ENCODE measurements around the gene ATP6V0A1. TPM values are rescaled to one million over a fixed set of nuclear protein-coding genes. Genes with fewer than 3 reads are reported as not detected.
A peak's percentile ranks its signal among the peaks of the same experiment; 100 is the strongest.
"Not testable (repeated sequence)": the region's sequence is repeated elsewhere in the genome, so short reads cannot be mapped to it uniquely, and the experiment has no call there.

The ATP6V0A1 gene
- total RNA-seq: 16.9 and 18.8 TPM in 2 replicates

DNA sequence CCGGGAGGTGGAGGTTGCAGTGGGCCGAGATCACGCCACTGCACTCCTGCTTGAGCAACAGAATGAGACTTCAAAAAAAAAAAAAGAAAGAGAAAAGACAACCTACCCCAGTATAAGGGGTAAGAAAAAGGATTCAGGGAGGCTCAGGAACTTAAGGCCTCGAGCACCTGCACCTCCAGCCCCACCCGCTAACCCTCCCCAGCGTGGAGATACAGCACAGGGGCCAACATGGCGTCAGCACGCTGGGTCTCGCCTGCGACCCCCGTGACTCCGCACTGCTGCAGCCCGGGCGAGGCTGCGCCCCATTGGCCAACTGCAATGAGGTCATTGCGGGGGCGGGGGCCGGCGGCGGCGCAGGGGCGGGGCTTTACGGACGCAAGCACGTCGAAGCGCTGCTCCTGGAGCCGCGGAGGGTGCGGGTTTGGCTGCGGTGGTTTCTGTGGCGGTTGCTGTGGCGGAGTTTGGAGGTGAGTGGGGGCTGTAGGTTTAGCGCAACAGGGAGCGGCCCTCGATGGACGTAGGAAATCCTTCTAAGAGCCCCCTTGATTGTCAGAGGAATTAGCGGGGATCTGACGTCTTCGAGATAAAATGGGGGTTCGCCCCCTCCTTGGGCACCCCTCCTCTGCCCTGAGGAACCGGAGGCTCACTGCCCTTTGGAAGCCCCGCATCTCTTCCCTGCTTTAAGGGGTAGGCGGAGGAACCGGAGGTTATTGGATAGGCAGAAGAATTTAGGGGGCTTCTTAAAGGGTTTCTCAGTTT, at the start of gene ATP6V0A1:
Gene ATP6V0A1 (plus strand): TSS at position 382 of the 759 bp plus-strand sequence. CDS start 2,017 bp downstream, outside the sequence.
- Mint-ChIP-seq H3K27ac (peak within 1 kb of the TSS; percentile 86), H3K4me3 (peak within 1 kb of the TSS; percentile 89), H3K27me3 (peaks cover 19% of the 10 kb centered on the region), H3K9me3 (no peaks in the 10 kb centered on the region), H3K36me3 (ENCODE audit: low read depth) (peaks cover 8% of the 10 kb centered on the region), H3K4me1 (peaks cover 36% of the 10 kb centered on the region)
- DNase-seq: peak; percentile 97
- intact Hi-C loops (cut with micrococcal nuclease): loop anchor here (5.0 kb wide), 2 partner anchors 36 to 116 kb away; partner anchors contain the start of gene CAVIN1

GRCh38 chr17:42409523-42410318, 49.0 kb upstream of the ATP6V0A1 start:
- DNase-seq: no peak
- Mint-ChIP-seq H3K27me3 (peaks cover 4% of the 10 kb centered on the region), H3K4me1 (peaks cover 10% of the 10 kb centered on the region), H3K4me3 (no peak overlapping the region), H3K27ac (no peak overlapping the region), H3K36me3 (ENCODE audit: low read depth) (no peaks in the 10 kb centered on the region), H3K9me3 (no peaks in the 10 kb centered on the region)
- intact Hi-C loops (cut with micrococcal nuclease): no loop called here

DNA sequence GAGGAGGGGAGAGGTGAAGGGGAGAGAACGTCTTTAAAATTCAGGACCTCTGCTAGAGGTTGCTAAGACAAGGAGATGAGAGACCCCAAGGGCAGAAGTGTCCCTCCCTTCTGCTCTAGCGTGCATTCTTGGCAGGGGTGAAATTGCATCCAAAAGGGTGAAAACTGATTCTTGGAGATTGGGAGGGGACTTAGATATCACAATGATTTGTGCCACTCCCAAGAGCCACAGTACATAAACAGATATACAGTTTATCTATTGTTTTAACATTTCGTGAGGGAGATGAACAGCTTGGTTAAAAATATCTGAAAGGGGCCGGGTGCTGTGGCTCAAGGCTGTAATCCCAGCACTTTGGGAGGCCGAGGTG, 48.4 kb upstream of the ATP6V0A1 start:
- no peak overlapping the region for H3K27ac Mint-ChIP-seq
- H3K4me1 Mint-ChIP-seq: peaks cover 16% of the 10 kb centered on the region
- no peak overlapping the region for H3K4me3 Mint-ChIP-seq
- H3K36me3 Mint-ChIP-seq (ENCODE audit: low read depth): no peaks in the 10 kb centered on the region
- intact Hi-C loops (cut with micrococcal nuclease): no loop called here
- DNase-seq: no peak
- H3K27me3 Mint-ChIP-seq: peaks cover 7% of the 10 kb centered on the region
- no peaks in the 10 kb centered on the region for H3K9me3 Mint-ChIP-seq

- Mint-ChIP-seq H3K27ac (no peak overlapping the region), H3K27me3 (peaks cover 7% of the 10 kb centered on the region), H3K4me1 (peaks cover 14% of the 10 kb centered on the region), H3K36me3 (ENCODE audit: low read depth) (no peaks in the 10 kb centered on the region), H3K4me3 (no peak overlapping the region), H3K9me3 (no peaks in the 10 kb centered on the region)
- no peak for DNase-seq
- intact Hi-C loops (cut with micrococcal nuclease): no loop called here
These were observed 47.3 kb upstream of the ATP6V0A1 start for GRCh38 chr17:42411361-42411760.

GRCh38 chr17:42411905-42412679, 46.6 kb upstream of the ATP6V0A1 start:
- H3K4me1 Mint-ChIP-seq: peaks cover 14% of the 10 kb centered on the region
- no peaks in the 10 kb centered on the region for H3K36me3 Mint-ChIP-seq (ENCODE audit: low read depth)
- peak overlapping the region; percentile 49 for H3K27ac Mint-ChIP-seq
- no peak for DNase-seq
- peaks cover 7% of the 10 kb centered on the region for H3K27me3 Mint-ChIP-seq
- H3K4me3 Mint-ChIP-seq: no peak overlapping the region
- H3K9me3 Mint-ChIP-seq: no peaks in the 10 kb centered on the region
- intact Hi-C loops (cut with micrococcal nuclease): no loop called here

DNA sequence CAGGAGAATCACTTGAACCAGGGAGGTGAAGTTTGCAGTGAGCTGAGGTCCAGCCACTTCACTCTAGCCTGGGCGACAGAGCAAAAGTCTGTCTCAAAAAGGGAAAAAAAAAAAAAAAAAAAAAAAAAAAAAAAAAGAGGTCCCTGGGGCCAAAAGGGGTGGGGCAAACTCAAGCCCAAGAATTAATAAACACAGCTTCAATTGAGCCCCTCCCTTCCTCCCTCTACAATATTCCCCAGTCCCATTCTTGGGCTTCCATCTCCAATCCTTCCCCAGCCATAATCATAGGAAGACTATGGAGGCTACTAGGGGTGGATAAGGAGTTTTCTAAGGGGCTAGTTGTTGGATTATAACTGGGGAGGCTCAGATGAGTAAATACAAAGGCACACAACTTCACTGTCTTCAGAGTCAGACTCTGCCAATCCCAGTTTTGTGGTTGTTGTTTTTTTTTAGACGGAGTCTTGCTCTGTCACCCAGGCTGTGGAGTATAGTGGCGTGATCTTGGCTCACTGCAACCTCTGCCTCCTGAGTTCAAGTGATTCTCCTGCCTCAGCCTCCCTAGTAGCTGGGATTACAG, 45.1 kb upstream of the ATP6V0A1 start:
- H3K27ac Mint-ChIP-seq: no peak overlapping the region
- no peaks in the 10 kb centered on the region for H3K9me3 Mint-ChIP-seq
- intact Hi-C loops (cut with micrococcal nuclease): no loop called here
- no peaks in the 10 kb centered on the region for H3K36me3 Mint-ChIP-seq (ENCODE audit: low read depth)
- peaks cover 10% of the 10 kb centered on the region for H3K4me1 Mint-ChIP-seq
- H3K4me3 Mint-ChIP-seq: no peak overlapping the region
- no peak for DNase-seq
- H3K27me3 Mint-ChIP-seq: peaks cover 7% of the 10 kb centered on the region

- intact Hi-C loops (cut with micrococcal nuclease): no loop called here
- Mint-ChIP-seq H3K9me3 (no peaks in the 10 kb centered on the region), H3K36me3 (ENCODE audit: low read depth) (no peaks in the 10 kb centered on the region), H3K4me3 (peak overlapping the region; percentile 78), H3K27ac (peak overlapping the region; percentile 81), H3K27me3 (peaks cover 11% of the 10 kb centered on the region), H3K4me1 (peaks cover 15% of the 10 kb centered on the region)
- DNase-seq: peak; percentile 80
These were observed 43.8 kb upstream of the ATP6V0A1 start for GRCh38 chr17:42414704-42415409.

GRCh38 chr17:42417981-42418380, 40.7 kb upstream of the ATP6V0A1 start:
- intact Hi-C loops (cut with micrococcal nuclease): not testable (repeated sequence)

GRCh38 chr17:42421136-42421506, 37.6 kb upstream of the ATP6V0A1 start:
- H3K4me3 Mint-ChIP-seq: peak overlapping the region; percentile 76
- no peaks in the 10 kb centered on the region for H3K9me3 Mint-ChIP-seq
- no peak overlapping the region for H3K27ac Mint-ChIP-seq
- H3K27me3 Mint-ChIP-seq: peaks cover 45% of the 10 kb centered on the region
- H3K4me1 Mint-ChIP-seq: peaks cover 21% of the 10 kb centered on the region
- intact Hi-C loops (cut with micrococcal nuclease): loop anchor here (5.0 kb wide), 1 partner anchor 36 kb away; the partner anchor contains the start of gene ATP6V0A1
- no peak for DNase-seq
- peaks cover 2% of the 10 kb centered on the region for H3K36me3 Mint-ChIP-seq (ENCODE audit: low read depth)

More at GRCh38 chr17:42417981-42418380, 40.7 kb upstream of the ATP6V0A1 start:
- peaks cover 28% of the 10 kb centered on the region for H3K4me1 Mint-ChIP-seq
- H3K9me3 Mint-ChIP-seq; DNase-seq; H3K4me3 Mint-ChIP-seq; H3K27ac Mint-ChIP-seq; H3K36me3 Mint-ChIP-seq (ENCODE audit: low read depth): not testable (repeated sequence)
- peaks cover 29% of the 10 kb centered on the region for H3K27me3 Mint-ChIP-seq

- DNase-seq: no peak
- Mint-ChIP-seq H3K27ac (no peak overlapping the region), H3K36me3 (ENCODE audit: low read depth) (peaks cover 2% of the 10 kb centered on the region), H3K9me3 (no peaks in the 10 kb centered on the region), H3K4me3 (peak overlapping the region; percentile 76), H3K27me3 (peaks cover 48% of the 10 kb centered on the region), H3K4me1 (peaks cover 21% of the 10 kb centered on the region)
- intact Hi-C loops (cut with micrococcal nuclease): loop anchor here (5.0 kb wide), 1 partner anchor 36 kb away; the partner anchor contains the start of gene ATP6V0A1
These were observed 37.0 kb upstream of the ATP6V0A1 start for GRCh38 chr17:42421507-42422338.

GRCh38 chr17:42422412-42422957, 36.2 kb upstream of the ATP6V0A1 start:
- H3K27me3 Mint-ChIP-seq: peaks cover 48% of the 10 kb centered on the region
- H3K27ac Mint-ChIP-seq: peak overlapping the region; percentile 48
- H3K36me3 Mint-ChIP-seq (ENCODE audit: low read depth): peaks cover 2% of the 10 kb centered on the region
- H3K4me1 Mint-ChIP-seq: peaks cover 21% of the 10 kb centered on the region
- DNase-seq: peak; percentile 80
- H3K9me3 Mint-ChIP-seq: no peaks in the 10 kb centered on the region
- intact Hi-C loops (cut with micrococcal nuclease): loop anchor here (5.0 kb wide), 1 partner anchor 35 kb away; the partner anchor contains the start of gene ATP6V0A1
- H3K4me3 Mint-ChIP-seq: peak overlapping the region; percentile 87
